Muscle of arm (tissue), 12 donors: ENCODE data around the gene XXYLT1. TPM values are rescaled to one million over a fixed set of nuclear protein-coding genes. Genes with fewer than 3 reads are reported as not detected.

ENCODE experiments used
- DNase-seq: peaks from one replicate; pipeline ENCODE4 v3.0.0-alpha.2; 2013
- polyA plus RNA-seq, 12 donors: library from polyadenylated mRNA; unstranded; fragments of 120-200 nt; gene quantifications; one replicate each; pipeline ENCODE4 v1.2.1, GENCODE V29; 2013; ENCODE audit not compliant: insufficient read length in 12 of 12

The XXYLT1 gene
- polyA plus RNA-seq, 12 donors, result 11.5 to 29.4 (median 22.3) TPM; not detected in 1

- DNase-seq, result no peak
These were observed 201.3 kb downstream of the XXYLT1 start for GRCh38 chr3:195069501-195070251.

- no peak for DNase-seq
These were observed 202.6 kb downstream of the XXYLT1 start for GRCh38 chr3:195068084-195069080.

GRCh38 chr3:195066441-195066841, 204.5 kb downstream of the XXYLT1 start:
- DNase-seq, result no peak

GRCh38 chr3:195065864-195066185, 205.1 kb downstream of the XXYLT1 start:
- no peak for DNase-seq

GRCh38 chr3:195065142-195065863, 205.7 kb downstream of the XXYLT1 start:
- no peak for DNase-seq

GRCh38 chr3:195064300-195064931, 206.5 kb downstream of the XXYLT1 start:
- DNase-seq, result no peak

- DNase-seq, result no peak
These were observed 207.3 kb downstream of the XXYLT1 start for GRCh38 chr3:195063581-195064193.

GRCh38 chr3:195062866-195063540, 208.0 kb downstream of the XXYLT1 start:
- no peak for DNase-seq

GRCh38 chr3:195061756-195062655, 209.0 kb downstream of the XXYLT1 start:
- no peak for DNase-seq

GRCh38 chr3:195060531-195061291, 210.2 kb downstream of the XXYLT1 start:
- DNase-seq, result no peak

- no peak for DNase-seq
These were observed 210.8 kb downstream of the XXYLT1 start for GRCh38 chr3:195060217-195060481.

GRCh38 chr3:195059471-195060216, 211.3 kb downstream of the XXYLT1 start:
- DNase-seq, result no peak

GRCh38 chr3:195059006-195059350, 212.0 kb downstream of the XXYLT1 start:
- DNase-seq, result peak; percentile 51

- no peak for DNase-seq
These were observed 212.5 kb downstream of the XXYLT1 start for GRCh38 chr3:195058336-195059005.

- DNase-seq, result no peak
These were observed 213.2 kb downstream of the XXYLT1 start for GRCh38 chr3:195057716-195058115.

- DNase-seq, result no peak
These were observed 214.5 kb downstream of the XXYLT1 start for GRCh38 chr3:195056506-195056905.

- no peak for DNase-seq
These were observed 216.6 kb downstream of the XXYLT1 start for GRCh38 chr3:195054311-195054710.

- no peak for DNase-seq
These were observed 218.0 kb downstream of the XXYLT1 start for GRCh38 chr3:195052939-195053338.
